ENCODE data around the gene IER2. TPM values are rescaled to one million over a fixed set of nuclear protein-coding genes. Genes with fewer than 3 reads are reported as not detected.
"Not testable (repeated sequence)": the region's sequence is repeated elsewhere in the genome, so short reads cannot be mapped to it uniquely, and the experiment has no call there.

The IER2 gene
- polyA plus RNA-seq, 3 donors from 2014 or later: 395 to 487 (median 487) TPM

DNA sequence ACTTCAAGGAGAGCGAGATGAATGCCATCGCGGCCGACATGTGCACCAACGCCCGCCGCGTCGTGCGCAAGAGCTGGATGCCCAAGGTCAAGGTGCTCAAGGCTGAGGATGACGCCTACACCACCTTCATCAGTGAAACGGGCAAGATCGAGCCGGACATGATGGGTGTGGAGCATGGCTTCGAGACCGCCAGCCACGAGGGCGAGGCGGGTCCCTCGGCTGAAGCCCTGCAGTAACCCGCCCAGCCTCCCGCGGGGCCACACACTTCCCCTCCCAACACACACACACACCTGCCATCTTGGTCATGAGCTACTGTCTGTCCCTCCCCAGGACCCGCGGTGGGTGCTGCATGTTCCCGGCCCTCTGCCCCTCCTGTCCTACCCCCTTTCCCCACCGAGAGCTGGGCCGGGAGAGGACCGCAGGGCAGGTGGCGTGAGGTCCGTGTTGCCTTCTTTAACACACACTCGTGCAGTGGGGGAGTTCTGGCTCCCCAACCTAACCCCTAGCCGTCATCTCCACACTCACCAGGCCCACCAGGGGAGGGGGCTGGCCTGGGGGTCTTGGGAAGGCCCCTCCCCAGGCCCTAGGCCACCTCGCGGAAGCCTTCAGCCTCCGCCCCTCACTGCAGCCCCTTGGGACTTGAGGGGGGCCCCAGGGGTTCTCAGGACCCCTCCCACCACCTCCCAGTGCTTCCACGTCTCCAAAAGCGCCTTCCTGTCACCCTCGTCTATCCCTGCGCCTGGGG, 11.9 kb upstream of the IER2 start:
- DNase-seq: no peak
- Mint-ChIP-seq H3K4me3 (no peak overlapping the region), H3K4me1 (peaks cover 5 to 8% of the 10 kb centered on the region in 2 donors), H3K27me3 (ENCODE audit: low read depth in 3 of 3) (peaks cover 0 to 3% (median 0%) of the 10 kb centered on the region in 3 donors), H3K36me3 (peaks cover 0 to 6% (median 0%) of the 10 kb centered on the region in 3 donors), H3K9me3 (no peaks in the 10 kb centered on the region), H3K27ac (no peak overlapping the region)

DNA sequence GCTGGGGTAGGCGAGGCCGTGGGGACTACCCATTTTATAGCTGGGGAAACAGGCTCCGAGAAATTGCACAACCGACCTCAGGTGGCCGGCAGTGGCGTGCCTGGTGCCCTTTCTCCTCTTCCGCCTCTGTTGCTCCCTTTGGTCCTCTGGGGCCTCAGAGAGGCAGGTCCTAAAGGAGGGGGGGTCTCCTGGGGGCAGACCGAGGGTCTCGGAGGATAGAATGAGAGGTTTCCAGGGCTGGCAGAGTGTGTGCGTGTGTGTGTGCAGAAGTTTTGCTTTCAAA, 11.4 kb upstream of the IER2 start:
- Mint-ChIP-seq H3K27ac (no peak overlapping the region), H3K9me3 (no peaks in the 10 kb centered on the region), H3K4me1 (peaks cover 0 to 3% of the 10 kb centered on the region in 2 donors), H3K36me3 (peaks cover 0 to 6% (median 0%) of the 10 kb centered on the region in 3 donors), H3K4me3 (no peak overlapping the region), H3K27me3 (ENCODE audit: low read depth in 3 of 3) (peaks cover 0 to 3% (median 0%) of the 10 kb centered on the region in 3 donors)
- no peak for DNase-seq

DNA sequence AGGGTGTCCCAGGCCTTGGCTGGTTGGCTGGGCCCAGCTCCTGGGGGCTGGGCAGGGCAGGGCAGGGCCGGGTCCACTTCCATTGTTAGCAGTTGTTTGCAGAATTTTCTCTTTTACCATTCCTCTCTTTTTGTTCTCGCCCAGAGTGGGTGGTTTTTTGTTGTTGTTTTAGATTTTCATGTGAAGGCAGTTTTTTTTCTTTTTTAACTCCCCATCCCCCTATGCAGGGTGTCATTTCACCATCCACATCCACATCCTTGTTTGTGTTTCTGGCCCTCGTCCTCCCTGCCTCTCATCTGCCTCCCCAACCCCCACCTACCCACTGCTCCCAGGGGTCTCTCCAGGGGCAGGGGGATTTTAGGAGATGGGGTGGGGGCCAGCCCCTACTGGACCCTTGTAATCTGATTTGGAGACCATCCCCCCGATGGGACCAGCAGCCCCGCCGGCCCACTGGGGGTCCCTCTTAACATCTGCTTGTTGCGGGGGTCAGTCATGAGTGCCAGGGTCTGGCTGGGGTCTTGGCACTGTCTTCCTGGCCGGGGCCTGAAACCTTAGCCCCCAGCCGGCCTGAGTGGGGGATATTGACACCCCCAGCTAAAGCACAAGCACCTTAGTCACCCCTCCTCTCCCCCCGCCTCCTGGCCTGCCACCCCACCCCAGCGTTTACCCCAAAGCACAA, 10.4 kb upstream of the IER2 start:
- DNase-seq: no peak
- H3K4me3 Mint-ChIP-seq: no peak overlapping the region
- H3K4me1 Mint-ChIP-seq: no peaks in the 10 kb centered on the region
- peaks cover 0 to 6% (median 0%) of the 10 kb centered on the region in 3 donors for H3K36me3 Mint-ChIP-seq
- no peak overlapping the region for H3K27ac Mint-ChIP-seq
- H3K27me3 Mint-ChIP-seq (ENCODE audit: low read depth in 3 of 3): no peaks in the 10 kb centered on the region
- no peaks in the 10 kb centered on the region for H3K9me3 Mint-ChIP-seq

DNA sequence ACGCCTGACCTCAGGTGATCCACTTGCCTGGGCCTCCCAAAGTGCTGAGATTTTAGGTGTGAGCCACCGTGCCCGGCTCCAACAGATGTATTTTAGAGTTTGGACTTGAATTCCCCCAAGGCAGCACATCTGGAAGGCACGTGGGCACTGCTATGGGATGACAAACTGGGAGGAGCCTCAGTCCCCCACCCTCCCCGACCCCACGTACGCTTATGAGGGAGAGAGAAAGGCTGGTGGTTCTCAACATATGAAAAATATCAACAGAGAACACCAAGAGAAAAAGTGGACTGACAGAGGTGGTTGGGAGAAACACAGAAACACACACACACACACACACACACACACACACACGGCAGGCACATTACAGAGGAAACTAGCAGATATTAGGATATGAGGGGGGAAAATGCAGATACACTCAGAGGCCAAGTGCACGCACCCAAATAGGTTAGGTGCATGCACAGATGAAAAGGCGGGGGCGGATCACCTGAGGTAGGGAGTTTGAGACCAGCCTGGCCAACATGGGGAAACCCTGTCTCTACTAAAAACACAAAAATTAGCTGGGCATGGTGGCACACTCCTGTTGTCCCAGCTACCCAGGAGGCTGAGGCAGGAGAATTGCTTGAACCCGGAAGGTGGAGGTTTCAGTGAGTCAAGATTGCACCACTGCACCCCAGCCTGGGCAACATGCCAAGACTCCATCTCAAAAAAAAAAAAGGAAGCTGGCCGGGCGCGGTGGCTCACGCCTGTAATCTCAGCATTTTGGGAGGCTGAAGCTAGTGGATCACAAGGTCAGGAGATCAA, 3.2 kb upstream of the IER2 start:
- Mint-ChIP-seq H3K9me3 (no peaks in the 10 kb centered on the region), H3K4me1 (peaks cover 29 to 31% of the 10 kb centered on the region in 2 donors), H3K27ac (no peak overlapping the region), H3K4me3 (no peak overlapping the region), H3K36me3 (peaks cover 0 to 4% (median 0%) of the 10 kb centered on the region in 3 donors), H3K27me3 (ENCODE audit: low read depth in 3 of 3) (peaks cover 6 to 10% (median 8%) of the 10 kb centered on the region in 3 donors)
- no peak for DNase-seq

DNA sequence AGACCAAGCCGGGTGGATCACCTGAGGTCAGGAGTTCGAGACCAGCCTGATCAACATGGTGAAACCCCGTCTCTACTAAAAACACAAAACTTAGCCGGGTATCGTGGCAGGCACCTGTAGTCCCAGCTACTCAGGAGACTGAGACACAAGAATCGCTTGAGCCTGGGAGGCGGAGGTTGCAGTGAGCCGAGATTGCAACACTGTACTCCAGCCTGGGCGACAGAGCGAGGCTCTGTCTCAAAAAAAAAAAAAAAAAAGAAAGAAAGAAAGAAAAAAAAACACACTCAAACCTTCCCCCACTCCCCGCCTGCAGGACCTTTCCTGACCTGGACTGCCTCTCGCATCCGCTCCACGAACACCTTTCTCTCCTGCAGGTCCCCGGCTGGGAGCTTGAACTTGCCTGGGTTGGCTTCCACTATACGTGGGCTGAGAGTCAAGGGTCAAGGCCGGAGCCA, 1.0 kb upstream of the IER2 start:
- not testable (repeated sequence) for H3K36me3 Mint-ChIP-seq, H3K9me3 Mint-ChIP-seq, DNase-seq
- H3K4me1 Mint-ChIP-seq: peaks cover 32 to 42% of the 10 kb centered on the region in 2 donors
- peak overlapping the region; percentile 80 to 99 (median 97) for H3K4me3 Mint-ChIP-seq
- peaks cover 23 to 30% (median 23%) of the 10 kb centered on the region in 3 donors for H3K27me3 Mint-ChIP-seq (ENCODE audit: low read depth in 3 of 3)
- H3K27ac Mint-ChIP-seq: peak overlapping the region in 5 of 6 donors; percentile 39 to 67 (median 51)

DNA sequence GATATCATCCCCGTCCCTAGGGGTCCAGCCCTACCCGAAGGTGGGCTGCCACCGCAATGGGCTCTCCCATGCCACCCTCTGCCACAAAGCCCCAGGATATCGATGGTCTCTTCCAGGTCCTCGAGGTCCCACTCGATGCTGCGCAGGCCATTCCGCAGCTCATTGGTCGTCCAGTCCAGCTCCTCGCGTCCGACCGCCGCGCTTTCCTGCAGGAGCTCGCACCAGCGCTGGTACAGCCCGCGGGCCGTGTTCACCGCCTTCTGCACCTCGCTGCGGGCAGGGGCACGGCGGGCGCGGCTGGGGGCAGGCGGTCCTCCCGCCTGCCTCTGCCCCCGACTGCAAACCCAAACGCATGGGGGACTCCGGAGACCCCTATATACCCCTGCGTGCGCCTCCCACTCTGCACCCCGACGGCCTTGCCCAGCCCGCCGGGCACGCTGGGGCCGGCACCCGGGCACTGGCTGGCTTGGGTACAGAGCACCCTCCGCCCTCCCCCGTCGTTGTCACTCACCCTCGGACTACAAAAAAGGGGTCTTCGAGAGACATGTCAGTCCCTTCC, 504 bp upstream of the IER2 start:
- no peak for DNase-seq
- Mint-ChIP-seq H3K27me3 (ENCODE audit: low read depth in 3 of 3) (peaks cover 28 to 35% (median 28%) of the 10 kb centered on the region in 3 donors), H3K9me3 (no peaks in the 10 kb centered on the region), H3K27ac (peak overlapping the region; percentile 90 to 99 (median 98)), H3K4me1 (peaks cover 35 to 42% of the 10 kb centered on the region in 2 donors), H3K4me3 (peak overlapping the region; percentile 93 to 99 (median 97)), H3K36me3 (peaks cover 3 to 14% (median 9%) of the 10 kb centered on the region in 3 donors)

DNA sequence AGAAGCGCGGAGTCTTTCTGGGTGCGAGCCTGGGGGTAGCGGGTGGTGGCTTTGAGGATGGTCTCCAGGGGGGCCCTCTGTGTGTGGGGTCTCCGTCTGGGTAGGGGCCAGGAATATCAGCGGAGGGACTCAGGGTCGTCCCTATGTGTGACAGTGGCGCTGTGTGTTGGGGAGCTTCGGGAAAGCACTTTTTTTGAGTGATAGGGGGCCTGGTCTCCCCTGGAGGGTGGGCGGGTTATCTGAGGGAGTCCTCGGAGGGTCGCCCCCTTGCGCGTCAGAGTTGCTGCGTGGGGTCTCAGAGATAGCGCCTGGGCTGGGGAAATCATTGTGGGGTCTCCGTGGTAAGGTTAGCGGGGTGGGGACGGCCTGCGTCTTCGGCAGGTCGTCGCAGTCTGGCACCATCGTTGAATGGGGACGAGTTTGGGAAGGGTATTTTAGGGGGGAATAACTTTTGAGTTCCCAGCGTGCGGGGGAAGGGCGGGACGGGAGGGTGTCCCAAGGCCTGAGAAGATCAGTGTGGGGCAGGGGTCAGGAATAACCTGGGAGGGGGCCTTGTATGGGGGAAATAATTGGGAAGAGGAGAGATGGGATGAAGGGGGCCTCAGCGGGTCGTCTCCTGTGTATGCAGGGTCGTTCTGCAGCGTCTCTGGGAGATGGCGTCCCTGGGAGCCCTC, 857 bp downstream of the IER2 start:
- Mint-ChIP-seq H3K9me3 (no peaks in the 10 kb centered on the region), H3K27me3 (ENCODE audit: low read depth in 3 of 3) (peaks cover 38 to 48% (median 39%) of the 10 kb centered on the region in 3 donors), H3K36me3 (peaks cover 3 to 17% (median 11%) of the 10 kb centered on the region in 3 donors), H3K4me3 (peak overlapping the region; percentile 93 to 99 (median 97)), H3K27ac (peak overlapping the region; percentile 90 to 99 (median 98)), H3K4me1 (peaks cover 43 to 52% of the 10 kb centered on the region in 2 donors)
- no peak for DNase-seq

DNA sequence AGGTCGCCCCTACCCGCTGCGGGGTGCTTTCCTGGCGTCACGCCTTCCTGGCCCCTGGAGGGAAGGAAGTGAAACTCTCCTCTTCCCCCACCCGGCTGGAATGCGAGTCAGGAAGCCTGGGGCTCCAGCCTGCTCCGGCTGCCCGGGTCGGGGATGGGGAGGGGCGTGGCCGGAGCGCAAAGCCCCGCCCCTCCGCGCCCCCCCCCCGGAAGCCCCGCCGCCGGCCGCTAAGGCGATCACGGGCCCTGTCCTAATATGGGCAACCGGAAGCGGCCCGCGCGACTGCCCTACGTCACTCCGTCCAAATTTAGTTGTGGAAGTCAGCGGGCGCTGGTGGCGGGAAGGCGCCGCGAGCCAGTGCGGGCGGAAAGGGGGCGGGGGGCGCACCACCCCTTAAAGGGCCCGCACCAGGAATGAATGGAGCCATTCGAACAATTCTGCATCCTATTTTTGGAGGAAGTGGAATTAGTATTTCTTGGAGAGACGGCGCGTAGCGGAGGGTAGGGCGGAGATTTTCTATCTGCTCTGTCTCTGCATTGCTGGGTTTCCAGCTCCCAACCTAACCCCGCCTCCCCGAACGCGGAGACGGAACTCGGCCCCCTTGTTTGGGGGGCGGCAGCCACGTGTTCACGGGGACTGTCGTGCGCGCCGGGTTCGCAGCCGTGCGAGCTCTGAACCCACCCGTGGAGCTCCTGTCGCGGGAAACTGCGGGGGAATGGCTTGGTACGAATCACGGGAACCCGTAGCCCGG, 1.6 kb downstream of the IER2 start:
- Mint-ChIP-seq H3K4me3 (peak overlapping the region; percentile 93 to 99 (median 97)), H3K4me1 (peaks cover 50 to 58% of the 10 kb centered on the region in 2 donors), H3K27me3 (ENCODE audit: low read depth in 3 of 3) (peaks cover 38 to 51% (median 45%) of the 10 kb centered on the region in 3 donors), H3K9me3 (no peaks in the 10 kb centered on the region), H3K36me3 (peaks cover 3 to 16% (median 11%) of the 10 kb centered on the region in 3 donors), H3K27ac (peak overlapping the region; percentile 95 to 99 (median 98))
- DNase-seq: peak; percentile 96 to 97 (median 97)

DNA sequence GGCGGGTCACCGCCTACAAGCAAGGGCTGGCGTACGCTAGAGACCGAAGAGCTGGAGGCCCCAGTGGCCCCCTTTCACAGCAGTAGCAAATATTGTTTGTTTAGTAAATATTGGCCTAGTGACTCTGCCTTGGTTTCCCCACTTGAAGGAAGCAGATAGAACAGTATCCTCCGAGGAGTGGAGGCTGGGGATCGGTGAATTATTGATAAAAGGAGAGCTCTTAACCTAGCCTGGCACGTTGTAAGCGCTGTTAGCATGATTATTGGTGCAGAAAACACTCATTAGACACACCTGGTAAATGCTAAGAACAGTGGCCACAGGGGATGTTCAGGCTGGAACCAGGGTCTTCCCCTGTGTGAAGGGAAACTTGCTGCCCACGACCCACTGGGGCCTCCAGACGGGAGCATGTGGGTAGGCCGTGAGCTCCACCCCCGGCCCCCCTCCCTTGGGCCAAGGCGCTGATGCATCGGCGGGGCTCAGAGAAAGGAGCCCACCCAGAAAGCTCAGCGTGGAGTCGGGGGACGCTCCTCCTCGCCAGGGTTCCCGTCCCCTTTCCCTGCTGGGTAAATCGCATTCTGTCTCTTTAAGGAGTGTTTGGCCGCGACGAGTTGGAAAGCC, 2.3 kb downstream of the IER2 start:
- no peaks in the 10 kb centered on the region for H3K9me3 Mint-ChIP-seq
- H3K27me3 Mint-ChIP-seq (ENCODE audit: low read depth in 3 of 3): peaks cover 39 to 52% (median 46%) of the 10 kb centered on the region in 3 donors
- peaks cover 52 to 61% of the 10 kb centered on the region in 2 donors for H3K4me1 Mint-ChIP-seq
- H3K4me3 Mint-ChIP-seq: peak overlapping the region; percentile 93 to 99 (median 97)
- peaks cover 3 to 13% (median 11%) of the 10 kb centered on the region in 3 donors for H3K36me3 Mint-ChIP-seq
- no peak for DNase-seq
- H3K27ac Mint-ChIP-seq: peak overlapping the region; percentile 95 to 99 (median 98)

DNA sequence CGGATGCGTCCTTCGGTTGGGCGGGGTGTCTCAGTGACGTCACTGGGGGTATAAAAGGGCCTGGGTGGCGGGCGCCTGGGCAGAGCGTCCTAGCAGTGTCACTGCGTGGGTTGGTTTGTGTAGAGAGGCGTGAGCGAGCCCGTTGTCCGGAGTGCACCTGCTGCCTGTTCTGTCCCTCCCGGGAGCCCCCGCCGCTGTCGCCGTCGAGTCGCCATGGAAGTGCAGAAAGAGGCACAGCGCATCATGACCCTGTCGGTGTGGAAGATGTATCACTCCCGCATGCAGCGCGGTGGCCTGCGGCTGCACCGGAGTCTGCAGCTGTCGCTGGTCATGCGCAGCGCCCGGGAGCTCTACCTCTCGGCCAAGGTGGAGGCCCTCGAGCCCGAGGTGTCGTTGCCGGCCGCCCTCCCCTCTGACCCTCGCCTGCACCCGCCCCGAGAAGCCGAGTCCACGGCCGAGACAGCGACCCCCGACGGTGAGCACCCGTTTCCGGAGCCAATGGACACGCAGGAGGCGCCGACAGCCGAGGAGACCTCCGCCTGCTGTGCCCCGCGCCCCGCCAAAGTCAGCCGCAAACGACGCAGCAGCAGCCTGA, 2.9 kb downstream of the IER2 start:
- peaks cover 3 to 13% (median 11%) of the 10 kb centered on the region in 3 donors for H3K36me3 Mint-ChIP-seq
- peaks cover 39 to 52% (median 46%) of the 10 kb centered on the region in 3 donors for H3K27me3 Mint-ChIP-seq (ENCODE audit: low read depth in 3 of 3)
- H3K4me3 Mint-ChIP-seq: peak overlapping the region; percentile 93 to 99 (median 97)
- peaks cover 58 to 67% of the 10 kb centered on the region in 2 donors for H3K4me1 Mint-ChIP-seq
- H3K9me3 Mint-ChIP-seq: no peaks in the 10 kb centered on the region
- DNase-seq: peak; percentile 98
- peak overlapping the region; percentile 95 to 99 (median 98) for H3K27ac Mint-ChIP-seq

DNA sequence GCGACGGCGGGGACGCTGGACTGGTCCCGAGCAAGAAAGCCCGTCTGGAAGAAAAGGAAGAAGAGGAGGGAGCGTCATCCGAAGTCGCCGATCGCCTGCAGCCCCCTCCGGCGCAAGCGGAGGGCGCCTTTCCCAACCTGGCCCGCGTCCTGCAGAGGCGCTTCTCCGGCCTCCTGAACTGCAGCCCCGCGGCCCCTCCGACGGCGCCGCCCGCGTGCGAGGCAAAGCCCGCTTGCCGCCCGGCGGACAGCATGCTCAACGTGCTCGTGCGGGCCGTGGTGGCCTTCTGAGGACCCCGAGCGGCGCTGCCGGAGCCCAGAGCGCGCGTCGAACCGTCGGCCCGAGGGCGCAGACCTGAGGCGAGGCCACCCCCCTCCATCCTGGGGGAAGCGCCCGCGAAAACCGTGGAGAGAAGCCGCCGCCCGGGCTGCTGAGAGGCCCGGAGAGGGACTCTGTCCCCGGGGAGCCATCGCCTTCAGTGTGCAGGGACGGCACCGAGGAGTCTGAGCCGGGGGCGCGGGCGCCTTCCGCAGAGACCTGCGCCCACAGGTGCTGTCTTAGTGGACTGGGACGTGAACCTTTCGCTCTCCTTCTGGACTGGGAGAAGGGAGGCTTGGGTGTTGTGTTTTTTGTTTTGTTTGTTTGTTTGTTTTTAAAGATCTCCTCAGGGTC, 3.5 kb downstream of the IER2 start:
- H3K9me3 Mint-ChIP-seq: no peaks in the 10 kb centered on the region
- peaks cover 39 to 52% (median 46%) of the 10 kb centered on the region in 3 donors for H3K27me3 Mint-ChIP-seq (ENCODE audit: low read depth in 3 of 3)
- no peak for DNase-seq
- peak overlapping the region; percentile 97 to 99 (median 98) for H3K27ac Mint-ChIP-seq
- peaks cover 3 to 13% (median 11%) of the 10 kb centered on the region in 3 donors for H3K36me3 Mint-ChIP-seq
- H3K4me3 Mint-ChIP-seq: peak overlapping the region; percentile 93 to 99 (median 97)
- peaks cover 61 to 69% of the 10 kb centered on the region in 2 donors for H3K4me1 Mint-ChIP-seq

Measured in immature natural killer cell (primary cell).